IMR-90 (cell line): ENCODE measurements around the gene PCYT1B. TPM values are rescaled to one million over a fixed set of nuclear protein-coding genes. Genes with fewer than 3 reads are reported as not detected.

Experiments
- ATAC-seq: fragments of 200-7000 bp; cut with Tn5 transposase; 2 replicates; pipeline ENCODE4 v1.9.1; 2020; ENCODE audit warnings: low read depth, mild to moderate bottlenecking, moderate library complexity
- BruUV-seq: library from RNA; stranded (reverse); fragments of 400-500 nt; replicated peaks from 2 replicates; lab custom pipeline; 2021; lab: Mats Ljungman, UMichigan
- CTCF ChIA-PET: fragments of 300-600 bp; formaldehyde crosslinking; extraction: SDS; loops from one replicate; lab custom pipeline; 2021; ENCODE audit warnings: antibody characterized with exemption; lab: Yijun Ruan, JAX
- POLR2A ChIA-PET: fragments of 300-600 bp; sonication (Branson Sonifier 250); formaldehyde crosslinking; loops from one replicate; lab custom pipeline; 2022; ENCODE audit warnings: antibody characterized with exemption; ENCODE audit not compliant: unreplicated experiment; lab: Charles Lee
- DNase-seq: peaks from one replicate; pipeline ENCODE4 v3.0.0; 2013
- H2AFZ ChIP-seq: replicated peaks from 2 replicates; pipeline ENCODE3; 2013; ENCODE audit warnings: low read length, mild to moderate bottlenecking; ENCODE audit not compliant: poor library complexity
- H2AK5ac ChIP-seq: 2 replicates; pipeline ENCODE4 v1.6.1; 2013; ENCODE audit warnings: low read depth, low read length, inconsistent platforms
- H2AK9ac ChIP-seq: replicated peaks from 2 replicates; pipeline ENCODE3; 2013; ENCODE audit warnings: mild to moderate bottlenecking, low read depth, low read length, moderate library complexity; ENCODE audit not compliant: poor library complexity
- H2BK120ac ChIP-seq: 2 replicates; pipeline ENCODE4 v1.6.1; 2013; ENCODE audit warnings: low read depth, low read length, inconsistent platforms
- H2BK15ac ChIP-seq: 3 replicates; pipeline ENCODE4 v1.6.1; 2013; ENCODE audit warnings: low read depth, low read length, inconsistent platforms
- H2BK20ac ChIP-seq: 2 replicates; pipeline ENCODE4 v1.6.1; 2013; ENCODE audit warnings: low read depth, mild to moderate bottlenecking, inconsistent platforms, low read length, moderate library complexity
- H2BK5ac ChIP-seq: 2 replicates; pipeline ENCODE4 v1.6.1; 2013; ENCODE audit warnings: mild to moderate bottlenecking, low read depth, low read length, inconsistent platforms; ENCODE audit not compliant: poor library complexity, severe bottlenecking
- H3K14ac ChIP-seq: replicated peaks from 2 replicates; pipeline ENCODE4 v1.6.1; 2013; ENCODE audit warnings: low read depth, low read length, inconsistent platforms
- H3K18ac ChIP-seq: 2 replicates; pipeline ENCODE4 v1.6.1; 2013; ENCODE audit warnings: low read depth, low read length, control low read depth
- H3K23ac ChIP-seq: 2 replicates; pipeline ENCODE4 v1.6.1; 2013; ENCODE audit warnings: low read depth, low read length, inconsistent platforms
- H3K27ac ChIP-seq: 2 replicates; pipeline ENCODE4 v1.5.1; 2013; ENCODE audit warnings: mild to moderate bottlenecking, control low read depth, low read length; ENCODE audit not compliant: insufficient read depth
- H3K27me3 ChIP-seq: 2 replicates; pipeline ENCODE4 v1.6.1; 2013; ENCODE audit warnings: low read length; ENCODE audit not compliant: control insufficient read depth, insufficient read depth
- H3K36me3 ChIP-seq: 2 replicates; pipeline ENCODE4 v1.6.1; 2013; ENCODE audit warnings: low read length, mixed read lengths; ENCODE audit not compliant: control insufficient read depth, insufficient read depth
- H3K4ac ChIP-seq: 2 replicates; pipeline ENCODE4 v1.6.1; 2013; ENCODE audit warnings: low read depth, low read length, inconsistent platforms
- H3K4me1 ChIP-seq: 2 replicates; pipeline ENCODE4 v1.6.1; 2013; ENCODE audit warnings: low read length, mixed read lengths; ENCODE audit not compliant: control insufficient read depth, insufficient read depth
- H3K4me2 ChIP-seq: 2 replicates; pipeline ENCODE4 v1.6.1; 2013; ENCODE audit warnings: low read depth, mild to moderate bottlenecking, control low read depth, low read length, moderate library complexity
- H3K4me3 ChIP-seq: 2 replicates; pipeline ENCODE4 v1.5.1; 2013; ENCODE audit warnings: low read depth, mild to moderate bottlenecking, control low read depth, low read length, moderate library complexity; ENCODE audit not compliant: insufficient read depth
- H3K56ac ChIP-seq: 2 replicates; pipeline ENCODE4 v1.6.1; 2013; ENCODE audit warnings: low read length, inconsistent platforms; ENCODE audit not compliant: insufficient read depth; ENCODE audit errors: extremely low read depth
- H3K79me1 ChIP-seq, 2 experiments: 2 replicates each; pipeline ENCODE4 v1.6.1; 2013; ENCODE audit warnings: low read length in 2 of 2, inconsistent platforms in 1 of 2, low read depth in 1 of 2
- H3K9ac ChIP-seq: 2 replicates; pipeline ENCODE4 v1.6.1; 2013; ENCODE audit warnings: low read depth, low read length, control low read depth
- H3K9me1 ChIP-seq: 2 replicates; pipeline ENCODE4 v1.6.1; 2013; ENCODE audit warnings: low read length, inconsistent platforms; ENCODE audit not compliant: insufficient read depth
- H3K9me3 ChIP-seq: 2 replicates; pipeline ENCODE4 v1.6.1; 2013; ENCODE audit warnings: low read length; ENCODE audit not compliant: control insufficient read depth, insufficient read depth
- H4K20me1 ChIP-seq: 2 replicates; pipeline ENCODE4 v1.6.1; 2013; ENCODE audit warnings: low read length, inconsistent platforms; ENCODE audit not compliant: insufficient read depth
- H4K5ac ChIP-seq: 2 replicates; pipeline ENCODE4 v1.6.1; 2013; ENCODE audit warnings: mild to moderate bottlenecking, low read depth, low read length, control low read depth
- H4K8ac ChIP-seq, 2 experiments: 2 replicates each; pipeline ENCODE4 v1.6.1; 2013; ENCODE audit warnings: low read depth in 2 of 2, low read length in 2 of 2, control low read depth in 1 of 2, inconsistent platforms in 1 of 2
- H4K91ac ChIP-seq: 2 replicates; pipeline ENCODE4 v1.6.1; 2013; ENCODE audit warnings: low read depth, low read length, inconsistent platforms; ENCODE audit not compliant: insufficient read depth
- BHLHE40 ChIP-seq: fragments of 150-350 bp; IDR thresholded peaks from 2 replicates; pipeline ENCODE4 v1.6.1; 2016; ENCODE audit warnings: mild to moderate bottlenecking, low read depth, low read length
- CEBPB ChIP-seq: IDR thresholded peaks from 2 replicates; pipeline ENCODE4 v1.6.1; 2012; ENCODE audit warnings: low read depth, low read length, improper control_type of control experiment
- CHD1 ChIP-seq: IDR thresholded peaks from 2 replicates; pipeline ENCODE4 v1.6.1; 2012; ENCODE audit warnings: low read depth, low read length, improper control_type of control experiment
- CTCF ChIP-seq: conservative IDR thresholded peaks from 2 replicates; pipeline ENCODE4 v1.5.1; 2012; ENCODE audit warnings: mild to moderate bottlenecking, low read depth, low read length, improper control_type of control experiment
- ELK1 ChIP-seq: fragments of 150-350 bp; IDR thresholded peaks from 2 replicates; pipeline ENCODE4 v1.6.1; 2016; ENCODE audit warnings: low read depth, mild to moderate bottlenecking, low read length, moderate library complexity, borderline replicate concordance
- FOS ChIP-seq: fragments of 150-350 bp; IDR thresholded peaks from 2 replicates; pipeline ENCODE4 v1.6.1; 2016; ENCODE audit warnings: low read depth, low read length
- MAFK ChIP-seq: IDR thresholded peaks from 2 replicates; pipeline ENCODE4 v1.6.1; 2012; ENCODE audit warnings: low read depth, low read length, improper control_type of control experiment
- MAZ ChIP-seq: IDR thresholded peaks from 2 replicates; pipeline ENCODE4 v1.6.1; 2012; ENCODE audit warnings: low read depth, mild to moderate bottlenecking, low read length, improper control_type of control experiment, moderate library complexity, borderline replicate concordance
- MXI1 ChIP-seq: IDR thresholded peaks from 2 replicates; pipeline ENCODE4 v1.6.1; 2012; ENCODE audit warnings: low read depth, mild to moderate bottlenecking, low read length, moderate library complexity, borderline replicate concordance
- NFE2L2 ChIP-seq: fragments of 150-350 bp; IDR thresholded peaks from 2 replicates; pipeline ENCODE4 v1.6.1; 2016; ENCODE audit warnings: low read depth, mild to moderate bottlenecking, low read length
- POLR2A ChIP-seq: IDR thresholded peaks from 2 replicates; pipeline ENCODE4 v1.6.1; 2012; ENCODE audit warnings: mild to moderate bottlenecking, low read depth, low read length
- RCOR1 ChIP-seq: IDR thresholded peaks from 2 replicates; pipeline ENCODE4 v1.6.1; 2012; ENCODE audit warnings: mild to moderate bottlenecking, low read length, improper control_type of control experiment; ENCODE audit not compliant: insufficient replicate concordance
- RFX5 ChIP-seq: IDR thresholded peaks from 2 replicates; pipeline ENCODE4 v1.8.0; 2012; ENCODE audit warnings: low read depth, mild to moderate bottlenecking, low read length, moderate library complexity
- SMC3 ChIP-seq: fragments of 150-350 bp; IDR thresholded peaks from 2 replicates; pipeline ENCODE4 v1.6.1; 2016; ENCODE audit warnings: low read depth, mild to moderate bottlenecking, antibody characterized with exemption, low read length, moderate library complexity
- USF2 ChIP-seq: fragments of 150-350 bp; IDR thresholded peaks from 2 replicates; pipeline ENCODE4 v1.6.1; 2017; ENCODE audit warnings: mild to moderate bottlenecking, antibody characterized with exemption, low read length, low read depth
- WGBS, 2 experiments: methylation state at CpG; one replicate each; pipeline versions ENCODE4 v1.1.5 to v1.1.7; 2013; ENCODE audit warnings: missing lambda C conversion rate in 2 of 2; ENCODE audit not compliant: insufficient read length in 1 of 2; ENCODE audit errors: extremely low coverage in 2 of 2; 5-methylcytosine and 5-hydroxymethylcytosine counted together
- dilution Hi-C: fragments of 300-500 bp; cut with HindIII; formaldehyde crosslinking; loops from one replicate; pipeline ENCODE4 v1.14.3; 2018; ENCODE audit warnings: low sequenced_read_pairs; ENCODE audit not compliant: unreplicated experiment
- in situ Hi-C: fragments of 300-500 bp; cut with MboI; formaldehyde crosslinking; loops from 3 replicates; pipeline ENCODE4 v1.14.3; 2019; ENCODE audit warnings: low sequenced_read_pairs, inconsistent platforms, mixed read lengths
- intact Hi-C: fragments of 100-400 bp; cut with micrococcal nuclease; formaldehyde crosslinking; loops from 2 replicates; pipeline ENCODE4 v1.10.0; 2022
- polyA plus RNA-seq, 3 experiments: library from polyadenylated mRNA; depleted of rRNA; stranded (reverse); fragments of >200 nt; gene quantifications; 2 replicates each; pipeline ENCODE4 v1.2.3, GENCODE V29; 2012; ENCODE audit warnings: low replicate concordance in 1 of 3
- total RNA-seq: library from RNA; depleted of rRNA; stranded (reverse); fragments of >200 nt; gene quantifications from 2 replicates; pipeline ENCODE4 v1.2.3, GENCODE V29; 2012

PCYT1B gene
- total and polyA plus RNA-seq, 2 of the 4 experiments (the other 2 are of a cell fraction), result under 0.01 to 0.09 TPM

- intact Hi-C loops, result loop anchor here (5.0 kb wide), 1 partner anchor 298 kb away; no protein-coding TSS in a partner anchor
- Histone ChIP-seq H2BK5ac (no peak overlapping the region), H3K27ac (no peak overlapping the region), H2AK9ac (no peak overlapping the region), H3K27me3 (no peaks in the 10 kb centered on the region), H3K9ac (no peak overlapping the region), H3K4me1 (no peaks in the 10 kb centered on the region), H3K79me1 (0 out of 4 replicates have a peak, but pooled peaks cover 0 to 4% of the 10 kb centered on the region in 2 experiments), H4K5ac (no peak overlapping the region), H3K4me2 (no peak overlapping the region), H3K4me3 (no peak overlapping the region), H3K23ac (no peak overlapping the region), H3K36me3 (no peaks in the 10 kb centered on the region), H3K9me3 (no peaks in the 10 kb centered on the region), H4K91ac (no peak overlapping the region), H4K20me1 (no peaks in the 10 kb centered on the region; the same call in 1 of the 2 replicates), H2BK15ac (no peak overlapping the region), H3K14ac (no peak overlapping the region), H4K8ac (no peak overlapping the region), H2BK120ac (no peak overlapping the region), H3K56ac (no peak overlapping the region), H2BK20ac (no peak overlapping the region), H3K9me1 (no peaks in the 10 kb centered on the region), H2AFZ (no peak overlapping the region), H3K18ac (no peak overlapping the region), H2AK5ac (no peak overlapping the region), H3K4ac (no peak overlapping the region)
- POLR2A ChIA-PET, result no interaction called here
- no CpG with 5 or more reads among the region's 6 CpGs for WGBS, 2 experiments
- TF ChIP-seq SMC3 (no peak), NFE2L2 (no peak), POLR2A (no peak), CHD1 (no peak), RCOR1 (no peak), FOS (no peak), MXI1 (no peak), MAZ (no peak), USF2 (no peak), ELK1 (no peak), CTCF (no peak), BHLHE40 (no peak), MAFK (no peak), CEBPB (no peak), RFX5 (no peak)
- dilution Hi-C loops, result no loop called here
- DNase-seq, result peak; percentile 2
- CTCF ChIA-PET, result no interaction called here
- BruUV-seq, result no TSS peak
- in situ Hi-C loops, result no loop called here
- ATAC-seq, result no peak
Observed at GRCh38 chrX:24694825-24695224, 47.7 kb upstream of the PCYT1B start.
